WI38 (cell line): Measurements from ENCODE around the gene ATP6V1E1.

Experiments
- H3K4me3 ChIP-seq: 2 replicates; pipeline ENCODE4 v1.5.1; 2011; ENCODE audit warnings: low read depth, mild to moderate bottlenecking, control low read depth, low read length
- CTCF ChIP-seq: IDR thresholded peaks from 2 replicates; pipeline ENCODE4 v1.5.1; 2012; ENCODE audit warnings: low read depth, mild to moderate bottlenecking, control low read depth, low read length

ATP6V1E1 gene

GRCh38 chr22:17607891-17608521 is 20.5 kb downstream of the ATP6V1E1 start:
- H3K4me3 ChIP-seq, result no peak overlapping the region
- no peak for TF ChIP-seq CTCF

GRCh38 chr22:17606496-17606895 is 22.1 kb downstream of the ATP6V1E1 start:
- no peak for TF ChIP-seq CTCF
- H3K4me3 ChIP-seq, result no peak overlapping the region

GRCh38 chr22:17603668-17604067 is 24.9 kb downstream of the ATP6V1E1 start:
- H3K4me3 ChIP-seq, result no peak overlapping the region
- no peak for TF ChIP-seq CTCF

GRCh38 chr22:17601031-17601430 is 27.5 kb downstream of the ATP6V1E1 start:
- no peak overlapping the region for H3K4me3 ChIP-seq
- TF ChIP-seq CTCF, result no peak

- no peak for TF ChIP-seq CTCF
- H3K4me3 ChIP-seq, result no peak overlapping the region
Measured at GRCh38 chr22:17598318-17598717, 30.2 kb downstream of the ATP6V1E1 start.

- no peak for TF ChIP-seq CTCF
- no peak overlapping the region for H3K4me3 ChIP-seq
Measured at GRCh38 chr22:17597217-17597616, 31.3 kb downstream of the ATP6V1E1 start.

GRCh38 chr22:17596226-17596625 is 32.3 kb downstream of the ATP6V1E1 start:
- TF ChIP-seq CTCF, result no peak

More at GRCh38 chr22:17596226-17596625, 32.3 kb downstream of the ATP6V1E1 start:
- no peak overlapping the region for H3K4me3 ChIP-seq
